Measurements from ENCODE around the gene PTPN18.
"Not testable (repeated sequence)": the region's sequence is repeated elsewhere in the genome, so short reads cannot be mapped to it uniquely, and the experiment has no call there.

Gene PTPN18

DNA sequence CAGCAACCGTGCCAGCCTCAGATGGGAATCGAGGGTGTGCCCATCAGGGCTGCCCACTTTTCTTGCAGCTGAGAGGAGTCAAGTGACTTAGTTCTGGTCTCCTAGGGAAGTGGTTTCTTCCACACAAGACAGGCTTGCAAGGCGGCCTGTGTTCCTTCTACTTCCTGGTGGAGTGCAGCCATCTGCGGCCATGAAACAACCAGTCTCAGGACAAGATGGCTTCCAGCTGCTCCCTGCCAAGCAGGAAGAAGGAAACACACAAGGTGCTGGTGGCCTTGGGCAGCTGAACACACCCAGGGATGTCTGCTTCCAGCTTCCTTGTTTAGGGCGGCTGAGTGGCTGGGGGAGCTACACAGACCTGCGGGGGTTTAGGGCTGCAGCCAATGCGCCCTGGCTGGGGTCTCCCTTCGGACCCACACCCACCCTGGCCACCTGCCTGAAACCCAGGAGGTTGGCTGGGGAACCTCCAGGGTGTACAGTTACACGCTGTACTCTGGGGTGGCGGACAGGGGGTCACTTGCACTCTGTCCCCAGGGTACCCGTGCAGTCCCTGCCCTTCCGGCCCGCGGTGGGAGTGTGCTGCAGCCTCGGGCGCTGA is 34.7 kb downstream of the PTPN18 start:
- TF ChIP-seq, protein P1, sequence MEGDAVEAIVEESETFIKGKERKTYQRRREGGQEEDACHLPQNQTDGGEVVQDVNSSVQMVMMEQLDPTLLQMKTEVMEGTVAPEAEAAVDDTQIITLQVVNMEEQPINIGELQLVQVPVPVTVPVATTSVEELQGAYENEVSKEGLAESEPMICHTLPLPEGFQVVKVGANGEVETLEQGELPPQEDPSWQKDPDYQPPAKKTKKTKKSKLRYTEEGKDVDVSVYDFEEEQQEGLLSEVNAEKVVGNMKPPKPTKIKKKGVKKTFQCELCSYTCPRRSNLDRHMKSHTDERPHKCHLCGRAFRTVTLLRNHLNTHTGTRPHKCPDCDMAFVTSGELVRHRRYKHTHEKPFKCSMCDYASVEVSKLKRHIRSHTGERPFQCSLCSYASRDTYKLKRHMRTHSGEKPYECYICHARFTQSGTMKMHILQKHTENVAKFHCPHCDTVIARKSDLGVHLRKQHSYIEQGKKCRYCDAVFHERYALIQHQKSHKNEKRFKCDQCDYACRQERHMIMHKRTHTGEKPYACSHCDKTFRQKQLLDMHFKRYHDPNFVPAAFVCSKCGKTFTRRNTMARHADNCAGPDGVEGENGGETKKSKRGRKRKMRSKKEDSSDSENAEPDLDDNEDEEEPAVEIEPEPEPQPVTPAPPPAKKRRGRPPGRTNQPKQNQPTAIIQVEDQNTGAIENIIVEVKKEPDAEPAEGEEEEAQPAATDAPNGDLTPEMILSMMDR (IDR thresholded peaks at IDR 0.05; ENCODE audit: low read depth, low read length, missing control alignments): no peak

DNA sequence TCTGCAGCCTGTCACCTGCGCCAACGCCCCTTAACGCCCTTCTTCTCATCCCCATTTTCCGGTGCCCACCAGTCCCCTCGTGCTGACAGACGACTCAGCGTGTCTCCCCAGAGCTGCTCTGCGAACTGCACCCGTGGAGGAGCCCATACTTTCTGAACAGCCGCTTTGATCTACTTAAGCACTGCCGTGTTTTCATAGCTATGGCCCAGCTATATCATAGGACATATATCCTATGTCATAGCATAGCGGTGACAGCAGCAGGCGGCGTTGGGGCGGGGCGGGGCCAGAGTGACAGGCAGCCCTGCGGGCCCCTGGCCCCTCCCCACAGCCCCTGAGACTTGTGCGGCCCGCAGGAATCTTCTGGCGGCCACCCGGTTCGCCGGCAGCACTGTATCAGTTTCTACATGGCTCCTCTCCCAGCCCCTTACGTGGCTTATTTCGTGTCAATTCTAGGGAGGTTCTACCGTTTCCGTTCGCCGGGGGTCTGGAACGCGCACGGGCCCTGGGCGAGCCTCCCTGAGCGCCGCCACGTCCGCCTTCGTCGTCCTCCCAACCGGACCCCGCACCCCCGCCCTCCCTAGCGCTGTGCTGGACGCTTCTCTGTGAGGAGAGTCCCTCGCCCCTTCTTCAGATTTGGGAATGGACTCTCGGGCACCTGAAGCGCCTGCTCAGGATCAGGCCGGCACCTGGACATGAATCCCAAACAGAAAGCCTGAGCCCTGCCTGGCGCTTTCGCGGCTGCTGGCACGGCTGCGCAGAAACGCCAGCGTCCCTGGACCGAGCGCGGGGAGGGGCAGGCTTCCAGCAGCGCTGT is 35.4 kb downstream of the PTPN18 start:
- TF ChIP-seq, protein P1 (IDR thresholded peaks at IDR 0.05; ENCODE audit: low read depth, low read length, missing control alignments): no peak
- no peak for DNase-seq (ENCODE audit: low read depth)
- peak overlapping the region; percentile 70 for H3K4me3 ChIP-seq (ENCODE audit: low read depth, low read length)

More for the DNA sequence above, 34.7 kb downstream of the PTPN18 start:
- DNase-seq (ENCODE audit: low read depth): no peak
- peak overlapping the region; percentile 70 for H3K4me3 ChIP-seq (ENCODE audit: low read depth, low read length)

DNA sequence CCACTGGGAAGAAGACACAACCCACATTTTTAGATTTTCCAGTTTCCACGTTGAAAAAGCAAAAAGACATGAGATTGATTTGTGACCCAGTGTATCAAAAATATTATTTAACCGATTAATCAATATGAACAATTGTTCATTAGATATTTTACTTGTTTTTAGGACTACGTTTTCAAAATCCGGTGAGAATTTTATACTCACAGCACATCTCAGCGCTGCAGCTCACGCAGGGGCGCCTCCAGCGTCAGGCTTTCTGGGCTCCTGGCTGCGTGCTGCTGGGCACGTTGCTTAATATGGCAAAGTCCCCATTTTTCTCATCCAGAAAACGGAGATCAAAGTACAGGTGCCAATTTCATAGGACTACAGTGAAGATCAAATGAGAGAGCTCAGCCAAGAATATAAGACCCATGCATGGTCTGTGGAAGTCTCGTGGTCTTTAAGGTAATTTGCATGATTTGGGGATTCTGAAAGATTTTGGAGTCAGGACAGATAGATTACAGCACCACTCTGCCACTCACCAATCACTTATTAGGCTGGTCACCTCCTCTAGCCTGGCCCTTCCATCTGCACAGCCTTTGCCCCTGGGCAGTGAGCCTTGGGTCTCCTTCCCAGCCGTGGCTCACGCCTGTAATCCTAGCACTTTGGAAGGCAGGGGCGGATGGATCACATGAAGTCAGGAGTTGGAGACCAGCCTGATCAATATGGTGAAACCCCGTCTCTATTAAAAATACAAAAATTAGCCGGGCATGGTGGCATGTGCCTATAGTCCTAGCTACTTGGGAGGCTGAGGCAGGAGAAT is 36.2 kb downstream of the PTPN18 start:
- peak overlapping the region; percentile 70 for H3K4me3 ChIP-seq (ENCODE audit: low read depth, low read length)
- no peak for DNase-seq (ENCODE audit: low read depth)
- TF ChIP-seq, protein P1 (IDR thresholded peaks at IDR 0.05; ENCODE audit: low read depth, low read length, missing control alignments): no peak

- no peak overlapping the region for H3K4me3 ChIP-seq (ENCODE audit: low read depth, low read length)
- no peak for DNase-seq (ENCODE audit: low read depth)
- TF ChIP-seq, protein P1 (IDR thresholded peaks at IDR 0.05; ENCODE audit: low read depth, low read length, missing control alignments): no peak
These were observed 37.6 kb downstream of the PTPN18 start for GRCh38 chr2:130393318-130393910.

DNA sequence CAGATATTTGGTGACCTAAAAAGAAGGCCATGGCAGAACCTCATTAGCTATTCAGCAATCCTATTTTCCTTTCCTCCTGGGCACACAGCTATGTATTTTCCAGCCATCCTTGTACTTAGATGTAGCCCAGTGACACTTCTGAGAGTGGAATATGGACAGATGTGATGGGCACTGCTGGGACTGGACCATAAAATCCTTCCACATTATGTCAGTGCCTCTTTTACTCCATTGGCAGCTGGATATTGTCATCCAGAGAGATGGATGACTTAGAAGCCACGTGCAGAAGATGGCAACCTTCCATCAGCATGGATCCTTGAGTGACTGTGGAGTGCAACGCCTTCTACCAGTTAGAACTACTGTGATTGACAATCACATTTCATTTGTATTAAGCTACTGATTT is 50.4 kb downstream of the PTPN18 start:
- not testable (repeated sequence) for H3K4me3 ChIP-seq (ENCODE audit: low read depth, low read length); DNase-seq (ENCODE audit: low read depth)

DNA sequence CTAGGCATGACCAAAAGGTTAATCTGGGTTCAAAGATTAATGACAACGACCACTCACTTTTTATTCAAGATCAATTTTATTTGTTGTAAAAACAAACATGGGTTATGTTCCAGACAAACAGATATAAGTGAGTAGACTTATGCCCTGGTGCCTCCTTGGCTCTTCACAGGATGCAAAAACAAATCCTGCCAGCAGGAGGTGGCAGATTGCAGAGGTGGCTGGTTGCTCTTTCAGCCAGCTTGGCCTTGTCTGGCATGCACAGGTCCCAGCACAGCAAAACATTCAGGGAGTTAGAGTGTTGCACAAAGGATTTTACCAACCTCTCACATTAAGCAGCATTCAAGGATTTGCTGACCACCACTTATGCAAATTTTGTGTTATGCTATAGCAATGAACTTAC is 60.8 kb downstream of the PTPN18 start:
- not testable (repeated sequence) for H3K4me3 ChIP-seq (ENCODE audit: low read depth, low read length); DNase-seq (ENCODE audit: low read depth)

DNA sequence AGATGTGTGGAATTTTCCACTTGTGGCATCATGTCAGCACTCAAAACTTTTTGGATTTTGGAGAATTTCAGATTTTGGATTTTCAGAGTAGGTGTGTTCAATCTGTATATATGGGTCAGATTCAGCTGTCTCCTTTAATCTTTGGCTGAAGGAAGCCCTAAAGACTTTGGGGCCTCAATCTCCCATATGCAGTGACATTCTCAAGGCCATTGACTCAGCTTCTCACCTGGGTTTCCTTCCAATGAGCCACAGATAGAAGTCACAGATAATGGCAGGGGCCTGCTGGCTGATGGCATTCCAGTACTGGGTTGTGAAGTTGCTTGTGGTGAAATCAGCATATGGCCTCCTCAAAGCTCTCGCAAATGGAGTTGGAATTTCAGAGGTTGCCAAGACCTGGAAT is 63.0 kb downstream of the PTPN18 start:
- DNase-seq (ENCODE audit: low read depth); H3K4me3 ChIP-seq (ENCODE audit: low read depth, low read length): not testable (repeated sequence)

All from GM12864 (cell line).